Measurements from ENCODE around the gene ERP29.
"Not testable (repeated sequence)": the region's sequence is repeated elsewhere in the genome, so short reads cannot be mapped to it uniquely, and the experiment has no call there.

The ERP29 gene

DNA sequence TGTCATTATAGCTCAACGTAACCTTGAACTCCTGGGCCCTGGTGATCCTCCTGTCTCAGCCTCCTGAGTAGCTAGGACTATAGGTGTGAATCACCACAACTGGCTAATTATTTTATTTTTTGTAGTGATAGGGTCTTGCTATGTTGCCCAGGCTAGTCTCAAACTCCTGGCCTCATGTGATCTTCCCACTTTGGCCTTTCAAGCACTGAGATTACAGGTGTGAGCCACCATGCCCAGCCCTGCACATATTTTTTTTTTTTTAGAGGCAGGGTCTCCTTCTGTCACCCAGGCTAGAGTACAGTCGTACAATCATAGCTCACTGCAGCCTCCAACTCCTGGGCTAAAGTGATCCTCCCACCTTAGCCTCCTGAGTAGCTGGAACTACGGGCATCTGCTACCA, 9.2 kb upstream of the ERP29 start:
- no peak for FAIRE-seq

DNA sequence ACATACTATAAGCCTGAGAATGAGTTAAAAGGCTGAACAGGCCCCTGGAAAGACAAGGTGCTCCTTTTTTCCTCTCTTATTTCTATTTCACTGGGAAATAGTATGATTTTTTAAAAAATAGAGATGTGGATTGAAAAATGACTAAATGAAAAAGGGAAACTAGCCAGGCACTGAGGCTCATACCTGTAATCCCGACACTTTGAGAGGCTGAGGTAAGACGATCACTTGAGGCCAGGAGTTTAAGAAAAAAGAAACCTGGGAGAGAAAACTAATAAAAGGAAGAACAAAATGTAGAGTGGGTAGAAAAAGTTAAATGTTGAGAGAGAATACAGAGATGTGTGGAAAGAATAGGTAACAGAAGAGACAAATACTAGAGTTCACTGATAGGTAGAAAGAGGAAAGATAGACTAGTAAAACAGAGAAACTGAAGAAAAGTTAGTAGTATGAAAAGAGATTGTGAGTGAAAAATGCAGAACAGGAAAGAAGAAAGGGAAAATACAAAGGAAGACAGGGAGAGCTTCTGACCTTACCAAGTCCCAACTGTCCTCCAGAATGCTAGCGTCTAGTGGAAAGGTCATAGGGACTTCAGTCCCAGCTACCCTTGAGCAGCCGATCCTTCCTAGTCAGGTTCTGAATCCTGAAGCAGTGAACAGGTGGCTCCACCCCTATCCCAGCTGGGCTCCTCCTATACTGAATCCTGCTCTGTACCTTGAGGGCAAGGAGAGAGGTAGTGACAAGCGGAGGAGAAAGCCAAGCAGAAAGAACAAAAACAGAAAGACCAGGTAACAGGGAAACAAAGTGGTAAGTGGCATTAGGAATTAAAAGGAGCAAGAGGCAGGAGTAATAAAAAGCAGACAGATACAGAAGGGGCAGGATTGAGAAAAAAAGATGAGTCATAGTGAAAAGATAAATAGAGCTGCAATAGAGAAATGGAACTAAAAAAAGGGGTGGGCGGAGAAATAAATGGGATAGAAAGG, 7.5 kb upstream of the ERP29 start:
- FAIRE-seq: no peak

DNA sequence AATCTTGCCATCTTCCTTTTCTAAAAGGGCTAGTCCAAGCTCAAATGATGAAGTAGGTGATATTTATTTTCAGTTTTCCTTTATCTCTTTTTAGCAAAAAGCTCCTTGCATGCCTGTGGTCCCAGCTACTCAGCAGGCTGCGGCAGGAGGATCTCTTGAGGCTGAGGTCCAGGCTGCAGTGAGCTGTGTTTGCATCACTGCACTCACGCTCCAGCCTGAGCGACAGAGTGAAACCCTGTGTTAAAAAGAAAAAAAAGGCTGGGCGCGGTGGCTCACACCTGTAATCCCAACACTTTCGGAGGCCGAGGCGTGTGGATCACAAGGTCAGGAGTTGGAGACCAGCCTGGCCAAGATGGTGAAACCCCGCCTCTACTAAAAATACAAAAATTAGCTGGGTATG, 5.3 kb upstream of the ERP29 start:
- FAIRE-seq: no peak

DNA sequence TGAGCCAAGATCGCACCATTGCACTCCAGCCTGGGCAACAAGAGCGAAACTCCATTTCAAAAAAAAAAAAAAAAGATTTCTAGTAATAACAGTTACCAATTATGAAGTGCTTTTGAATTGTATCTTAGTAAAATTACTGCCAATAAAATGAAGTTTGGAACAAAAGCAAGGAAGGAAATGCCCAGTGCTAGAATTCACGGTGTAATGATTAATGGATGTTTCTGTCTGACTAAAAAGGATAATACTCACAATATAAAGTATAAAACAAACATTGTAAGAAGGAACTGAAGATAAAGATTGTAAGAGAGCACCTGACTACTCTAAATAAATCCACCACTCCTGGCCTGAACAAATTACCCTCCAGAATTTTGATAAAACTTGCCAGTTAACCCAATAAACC, 4.3 kb upstream of the ERP29 start:
- FAIRE-seq: no peak

- FAIRE-seq: not testable (repeated sequence)
Measured at GRCh38 chr12:112009596-112009995, 3.6 kb upstream of the ERP29 start.

DNA sequence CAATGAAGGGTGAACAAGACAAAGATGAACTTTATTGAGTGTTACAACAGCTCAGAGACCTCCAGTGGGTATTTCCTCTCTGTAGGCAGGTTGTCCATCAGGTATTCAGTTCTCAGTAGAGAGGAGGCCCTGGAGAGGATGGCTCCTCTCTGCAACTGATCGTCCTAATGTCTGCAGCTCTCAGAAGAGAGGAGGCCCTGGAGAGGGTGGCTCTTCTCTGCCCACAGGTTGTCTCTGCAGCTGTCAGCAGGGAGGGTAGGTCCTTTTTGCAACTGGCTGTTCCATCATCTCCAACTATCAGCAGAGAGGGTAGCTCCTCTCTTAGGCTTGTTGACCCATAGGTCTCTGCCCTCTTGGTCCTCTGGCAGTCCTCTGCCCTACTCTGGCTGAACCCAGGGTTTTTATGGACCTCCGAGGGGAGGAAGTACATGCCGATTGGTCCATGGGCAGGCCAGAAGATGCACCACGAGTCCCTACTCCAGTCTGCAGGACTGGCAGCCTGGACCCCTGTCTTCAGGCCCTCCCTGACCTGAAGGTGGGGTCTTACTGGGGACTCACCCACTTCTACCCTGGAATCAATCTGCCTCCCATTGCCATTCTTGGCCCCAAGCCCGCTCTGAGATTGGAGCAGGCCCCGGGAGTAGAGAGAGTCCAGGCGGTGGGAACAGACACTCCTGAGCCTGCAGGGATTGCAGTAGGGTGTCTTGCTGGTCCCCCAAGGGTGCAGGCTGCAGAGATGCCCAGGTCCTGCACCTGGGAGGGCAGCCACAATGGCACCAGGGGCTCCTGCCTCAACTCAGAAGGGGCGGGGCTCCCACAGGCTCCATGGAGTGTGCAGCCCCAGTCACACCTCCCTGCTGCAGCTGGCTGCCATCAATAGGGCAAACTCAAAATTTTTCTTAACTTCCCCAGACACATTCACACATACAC, 2.5 kb upstream of the ERP29 start:
- FAIRE-seq: no peak

GRCh38 chr12:112011685-112012084, 1.5 kb upstream of the ERP29 start:
- FAIRE-seq: no peak

GRCh38 chr12:112013601-112014402, 576 bp downstream of the ERP29 start:
- FAIRE-seq: no peak

DNA sequence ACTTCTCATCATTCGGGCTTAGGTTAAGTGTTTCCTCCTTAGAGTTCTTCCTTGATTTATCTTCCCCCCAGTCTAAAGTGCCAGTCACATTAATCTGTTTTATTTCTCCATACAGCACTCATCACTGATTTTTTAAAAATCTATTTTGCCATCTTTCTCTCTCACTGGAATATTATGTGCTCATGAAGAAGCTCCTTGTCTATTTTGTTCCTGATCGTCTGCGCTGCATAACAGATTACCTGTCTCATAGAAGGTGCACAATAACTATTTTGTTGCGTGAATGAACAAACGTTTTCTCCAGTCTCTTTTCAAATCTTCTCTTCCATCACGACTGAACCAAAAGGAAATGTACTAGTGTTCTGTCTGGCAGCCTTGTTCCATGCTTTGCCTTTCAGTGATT, 2.7 kb downstream of the ERP29 start:
- no peak for FAIRE-seq

DNA sequence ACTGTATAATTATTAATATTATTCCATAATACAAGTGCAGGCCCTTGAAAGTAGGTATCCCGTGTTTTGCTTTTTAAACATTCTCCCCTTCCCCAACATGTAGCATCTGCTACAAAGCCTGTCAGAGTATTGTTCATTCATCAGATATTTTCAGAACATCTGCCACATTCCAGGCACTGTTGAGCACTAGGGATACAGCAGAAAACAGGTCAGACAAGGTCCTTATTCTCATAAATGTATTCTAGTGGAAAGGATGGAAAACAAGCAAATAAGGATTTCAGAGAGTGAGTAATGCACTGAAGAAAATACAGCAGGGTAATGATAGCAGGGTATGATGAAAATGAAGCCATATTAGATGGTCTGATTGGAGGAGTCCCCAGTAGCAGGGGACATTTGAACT, 3.8 kb downstream of the ERP29 start:
- no peak for FAIRE-seq

GRCh38 chr12:112018571-112019237, 5.5 kb downstream of the ERP29 start:
- no peak for FAIRE-seq

DNA sequence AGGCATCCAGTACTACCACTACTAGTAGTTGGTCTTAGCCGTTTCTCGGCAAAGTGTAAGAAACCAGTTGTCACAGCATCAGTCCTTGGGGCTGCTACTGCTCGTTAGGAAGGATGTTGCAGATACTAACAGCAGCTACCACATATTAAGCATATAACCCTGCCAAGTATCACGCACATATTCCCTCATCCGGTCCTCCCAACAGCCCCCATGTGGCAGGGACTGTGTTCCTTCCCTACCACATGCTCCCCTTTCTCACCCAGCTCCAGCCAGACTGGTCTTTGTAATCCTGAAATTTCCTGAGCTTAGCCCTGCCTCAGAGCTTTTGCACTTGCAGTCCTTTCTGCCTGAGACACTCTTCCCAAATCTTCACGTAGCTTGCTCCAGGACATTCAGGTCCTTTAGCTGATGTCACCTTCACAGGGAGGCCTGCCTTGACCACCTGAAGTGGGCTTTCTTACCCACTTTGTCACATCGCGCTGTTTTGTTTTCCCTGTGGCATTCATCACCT, 7.8 kb downstream of the ERP29 start:
- FAIRE-seq: no peak

- FAIRE-seq: no peak
Measured at GRCh38 chr12:112022241-112023016, 9.2 kb downstream of the ERP29 start.

DNA sequence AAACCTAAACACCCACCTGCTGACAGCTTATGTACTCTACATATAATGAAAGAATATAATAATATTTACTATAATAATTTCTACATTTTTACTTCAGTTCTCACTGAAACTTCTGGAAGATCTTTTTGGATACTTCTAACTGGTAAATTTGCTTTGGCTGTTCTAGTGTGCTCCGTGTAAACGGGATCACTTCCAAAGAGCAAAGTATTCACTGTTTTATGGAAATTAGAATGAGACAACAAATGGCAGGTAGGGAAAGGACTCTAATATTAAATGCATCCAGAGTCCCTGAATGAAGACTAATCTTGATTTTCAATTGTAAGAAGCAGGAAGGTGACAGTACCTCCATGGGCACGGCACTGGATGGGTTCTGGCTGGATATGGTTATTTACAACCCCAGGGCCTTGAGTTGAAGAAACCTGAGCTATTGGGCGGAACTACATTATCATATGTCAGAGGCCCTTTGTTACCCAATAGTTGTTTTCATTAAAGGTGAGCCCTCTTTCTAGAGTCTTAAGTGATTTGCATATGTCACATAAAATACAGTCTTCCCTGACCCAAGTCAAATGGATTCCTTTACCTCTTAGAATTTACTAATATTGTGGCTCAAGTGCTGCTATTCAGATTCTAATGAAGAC, 10.7 kb downstream of the ERP29 start:
- FAIRE-seq: no peak

DNA sequence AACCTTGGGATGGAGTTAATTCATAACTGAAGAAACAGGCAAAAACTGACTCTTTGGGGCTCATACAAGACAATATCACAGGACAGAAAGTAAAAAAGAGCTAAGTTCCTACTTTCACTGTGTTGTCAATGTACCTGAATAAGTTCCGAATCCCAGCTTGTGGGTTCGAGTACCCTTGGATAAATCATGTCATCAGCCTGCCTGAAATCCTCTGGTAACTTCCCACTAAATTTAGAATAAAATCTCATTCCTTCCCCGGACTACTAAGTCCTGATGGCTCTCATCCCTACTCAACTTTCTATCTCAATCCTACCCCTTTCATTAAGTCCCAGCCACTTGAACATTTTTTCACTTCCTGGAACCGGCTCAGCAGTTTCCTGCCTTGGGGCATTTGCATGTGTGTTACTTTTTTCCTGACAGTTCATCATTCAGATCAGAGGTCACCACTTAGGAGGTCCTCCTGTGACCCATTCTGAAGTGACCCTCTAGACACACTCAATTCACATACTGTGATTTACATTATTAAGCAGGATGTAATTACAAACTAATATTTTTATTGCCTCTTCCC, 12.7 kb downstream of the ERP29 start:
- no peak for FAIRE-seq

DNA sequence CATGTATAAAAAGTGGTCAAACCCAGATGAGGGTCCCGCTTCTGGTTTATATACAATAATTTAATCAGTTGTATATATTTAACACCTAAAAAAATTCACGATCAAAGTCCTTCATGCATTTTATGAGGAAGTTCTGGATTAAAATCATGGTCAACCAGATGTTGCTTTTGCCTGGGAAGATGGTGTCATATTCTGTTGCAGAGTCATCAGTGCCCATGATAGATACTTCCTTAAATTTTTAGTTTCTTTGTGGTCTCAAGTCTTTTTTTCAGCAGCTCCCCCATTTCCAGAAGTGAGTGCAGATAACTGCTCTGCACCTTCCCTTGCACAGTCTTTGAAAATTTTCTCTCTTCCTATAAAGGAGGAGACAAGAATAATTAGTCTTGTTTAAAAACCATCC, 16.1 kb downstream of the ERP29 start:
- no peak for FAIRE-seq

- FAIRE-seq: no peak
Measured at GRCh38 chr12:112031472-112031871, 18.2 kb downstream of the ERP29 start.

DNA sequence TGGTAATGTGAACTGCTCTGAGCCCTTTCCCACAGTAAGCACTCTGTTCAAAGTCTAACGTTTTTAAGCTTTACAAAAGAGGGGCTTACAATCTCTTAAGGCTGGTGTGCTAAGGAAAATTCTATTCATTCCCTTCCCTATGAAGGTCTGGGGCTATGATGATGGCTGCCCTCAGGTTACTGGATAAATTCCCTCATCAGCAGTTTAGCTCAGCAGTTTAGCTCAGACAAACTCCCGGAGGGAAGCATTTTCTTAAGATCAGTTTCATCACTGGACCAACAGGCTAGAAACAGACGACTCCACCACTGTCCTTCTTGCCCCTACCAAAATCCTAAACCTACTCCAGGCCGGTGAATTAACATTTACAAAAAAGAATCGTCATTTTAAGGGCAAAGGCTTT, 19.1 kb downstream of the ERP29 start:
- FAIRE-seq: no peak

- no peak for FAIRE-seq
Measured at GRCh38 chr12:112035219-112035785, 22.1 kb downstream of the ERP29 start.

GRCh38 chr12:112036614-112037013, 23.4 kb downstream of the ERP29 start:
- not testable (repeated sequence) for FAIRE-seq
